GM21717 (cell line): ENCODE measurements around the gene ANKRD2.

ENCODE experiments used
- ATAC-seq: cut with Tn5 transposase; IDR thresholded peaks from one replicate; pipeline ENCODE4 v1.9.1; 2021; ENCODE audit warnings: mild to moderate bottlenecking, moderate library complexity; ENCODE audit not compliant: unreplicated experiment

ANKRD2 gene

GRCh38 chr10:97632949-97633884, 60.6 kb downstream of the ANKRD2 start, which contains the start of gene MORN4:
MORN4 (minus strand) TSS chr10:97633500; CDS start chr10:97619653, 13,847 bp downstream.
- peak; percentile 96 for ATAC-seq
